OCI-LY7 (cell line): Measurements from ENCODE around the gene SRGAP3. TPM values are rescaled to one million over a fixed set of nuclear protein-coding genes. Genes with fewer than 3 reads are reported as not detected.

Source experiments
- BruUV-seq: library from RNA; stranded (reverse); fragments of 400-500 nt; replicated peaks from 2 replicates; lab custom pipeline; 2021; lab: Mats Ljungman, UMichigan
- CTCF ChIA-PET: fragments of 300-600 bp; sonication (Branson Sonifier 250); formaldehyde crosslinking; loops from one replicate; lab custom pipeline; 2022; ENCODE audit warnings: antibody characterized with exemption; ENCODE audit not compliant: unreplicated experiment; lab: Charles Lee
- POLR2A ChIA-PET: fragments of 300-600 bp; sonication (Branson Sonifier 250); formaldehyde crosslinking; loops from one replicate; lab custom pipeline; 2022; ENCODE audit warnings: antibody characterized with exemption; lab: Charles Lee
- DNase-seq: peaks from one replicate; pipeline ENCODE4 v3.0.0-alpha.2; 2015; ENCODE audit warnings: low spot score
- H2AFZ ChIP-seq: fragments of 200-600 bp; sonication (generic), shearing (Covaris generic); 2 replicates; pipeline ENCODE4 v1.6.1; 2014; ENCODE audit warnings: mild to moderate bottlenecking, antibody characterized with exemption, low read length, moderate library complexity
- H3K27ac ChIP-seq: fragments of 200-600 bp; sonication (generic); 2 replicates; pipeline ENCODE4 v1.5.1; 2014; ENCODE audit warnings: mixed run types, low read depth, mild to moderate bottlenecking, moderate library complexity, low read length, inconsistent platforms; ENCODE audit not compliant: poor library complexity, severe bottlenecking
- H3K36me3 ChIP-seq: fragments of 200-600 bp; sonication (generic); 2 replicates; pipeline ENCODE4 v1.6.1; 2014; ENCODE audit warnings: mild to moderate bottlenecking, antibody characterized with exemption, low read length, moderate library complexity, mixed read lengths; ENCODE audit not compliant: insufficient read depth
- H3K4me1 ChIP-seq: fragments of 200-600 bp; sonication (generic); 2 replicates; pipeline ENCODE4 v1.5.1; 2014; ENCODE audit warnings: mild to moderate bottlenecking, low read length; ENCODE audit not compliant: insufficient read depth, poor library complexity, severe bottlenecking
- H3K4me2 ChIP-seq: fragments of 200-600 bp; sonication (generic); 2 replicates; pipeline ENCODE4 v1.6.1; 2014; ENCODE audit warnings: mild to moderate bottlenecking, low read length
- H3K4me3 ChIP-seq: fragments of 200-600 bp; sonication (generic); 2 replicates; pipeline ENCODE4 v1.5.1; 2014; ENCODE audit warnings: mild to moderate bottlenecking, low read depth, low read length; ENCODE audit not compliant: poor library complexity, severe bottlenecking
- H3K79me2 ChIP-seq: fragments of 200-600 bp; sonication (generic); 2 replicates; pipeline ENCODE4 v1.6.1; 2016; ENCODE audit warnings: low read depth, mild to moderate bottlenecking, low read length, moderate library complexity, mixed read lengths; ENCODE audit not compliant: insufficient read depth
- H3K9me2 ChIP-seq: fragments of 200-600 bp; sonication (generic); 2 replicates; pipeline ENCODE4 v1.6.1; 2016; ENCODE audit warnings: mild to moderate bottlenecking, low read length, mixed read lengths; ENCODE audit not compliant: insufficient read depth
- H3K9me3 ChIP-seq: fragments of 200-600 bp; sonication (generic); 2 replicates; pipeline ENCODE4 v1.6.1; 2014; ENCODE audit warnings: mild to moderate bottlenecking, mixed run types, low read length, mixed read lengths
- H4K20me1 ChIP-seq: fragments of 200-600 bp; sonication (generic); 2 replicates; pipeline ENCODE4 v1.6.1; 2014; ENCODE audit warnings: mild to moderate bottlenecking, antibody characterized with exemption, low read length, moderate library complexity, mixed read lengths; ENCODE audit not compliant: insufficient read depth
- CTCF ChIP-seq: fragments of 200-600 bp; sonication (generic); conservative IDR thresholded peaks from 2 replicates; pipeline ENCODE4 v1.5.1; 2014; ENCODE audit warnings: mild to moderate bottlenecking, antibody characterized with exemption, low read length, moderate library complexity, mixed read lengths
- EZH2phosphoT487 ChIP-seq: fragments of 200-600 bp; sonication (generic); IDR thresholded peaks from 2 replicates; pipeline ENCODE4 v1.6.1; 2018; ENCODE audit warnings: low read depth, borderline replicate concordance, mild to moderate bottlenecking, mixed run types, antibody characterized with exemption, low read length, moderate library complexity, mixed read lengths
- intact Hi-C: fragments of 100-400 bp; cut with micrococcal nuclease; formaldehyde crosslinking; loops from one replicate; pipeline ENCODE4 v1.10.0; 2022; ENCODE audit not compliant: unreplicated experiment
- total RNA-seq, 2 experiments: library from RNA; depleted of rRNA in 1 of 2; stranded (reverse); fragments of >200 nt in 1 of 2; shearing (Covaris generic) in 1 of 2; gene quantifications; 2 replicates each; pipeline ENCODE4 v1.2.3, GENCODE V29; 2014 to 2022

Gene SRGAP3
- total RNA-seq, 2 experiments from 2014 or later, result 1.5 to 1.7 TPM

GRCh38 chr3:9239680-9240079, 9.8 kb downstream of the SRGAP3 start:
- DNase-seq, result no peak
- no peaks in the 10 kb centered on the region for H4K20me1 ChIP-seq
- ChIA-PET CTCF (no interaction called here), POLR2A (interaction anchor here (1.6 kb wide), 1 partner anchor 18 kb away, joined by 4 read pairs; no protein-coding TSS in a partner anchor)
- H3K4me1 ChIP-seq, result no peaks in the 10 kb centered on the region
- no TSS peak for BruUV-seq
- H3K36me3 ChIP-seq, result no peaks in the 10 kb centered on the region
- no peaks in the 10 kb centered on the region for H3K9me3 ChIP-seq
- intact Hi-C loops, result no loop called here
- H3K27ac ChIP-seq, result no peak overlapping the region
- no peak for TF ChIP-seq CTCF
- TF ChIP-seq EZH2phosphoT487, result no peak
- no peaks in the 10 kb centered on the region for H3K9me2 ChIP-seq
- no peak overlapping the region for H3K4me2 ChIP-seq
- no peak overlapping the region for H2AFZ ChIP-seq
- no peak overlapping the region for H3K4me3 ChIP-seq
- no peaks in the 10 kb centered on the region for H3K79me2 ChIP-seq

- intact Hi-C loops, result no loop called here
- no peaks in the 10 kb centered on the region for H4K20me1 ChIP-seq
- H3K79me2 ChIP-seq, result no peaks in the 10 kb centered on the region
- ChIA-PET CTCF (no interaction called here), POLR2A (interaction anchor here (1.6 kb wide), 1 partner anchor 19 kb away, joined by 4 read pairs; no protein-coding TSS in a partner anchor)
- no peak overlapping the region for H3K4me3 ChIP-seq
- H3K36me3 ChIP-seq, result no peaks in the 10 kb centered on the region
- TF ChIP-seq CTCF, result no peak
- no peak for TF ChIP-seq EZH2phosphoT487
- H3K27ac ChIP-seq, result no peak overlapping the region
- H3K4me1 ChIP-seq, result no peaks in the 10 kb centered on the region
- no peak overlapping the region for H2AFZ ChIP-seq
- BruUV-seq, result no TSS peak
- no peak overlapping the region for H3K4me2 ChIP-seq
- no peak for DNase-seq
- H3K9me3 ChIP-seq, result no peaks in the 10 kb centered on the region
- H3K9me2 ChIP-seq, result no peaks in the 10 kb centered on the region
These were observed 10.6 kb downstream of the SRGAP3 start for GRCh38 chr3:9238721-9239295.

- Histone ChIP-seq H3K27ac (no peak overlapping the region), H3K4me2 (no peak overlapping the region), H3K79me2 (no peaks in the 10 kb centered on the region), H2AFZ (no peak overlapping the region), H3K9me3 (no peaks in the 10 kb centered on the region), H3K9me2 (no peaks in the 10 kb centered on the region), H3K36me3 (no peaks in the 10 kb centered on the region), H4K20me1 (no peaks in the 10 kb centered on the region), H3K4me1 (no peaks in the 10 kb centered on the region), H3K4me3 (no peak overlapping the region)
- DNase-seq, result no peak
- intact Hi-C loops, result no loop called here
- TF ChIP-seq EZH2phosphoT487 (no peak), CTCF (no peak)
- no TSS peak for BruUV-seq
- CTCF ChIA-PET, result no interaction called here
- POLR2A ChIA-PET, result no interaction called here
These were observed 11.2 kb downstream of the SRGAP3 start for GRCh38 chr3:9238276-9238675.
